ENCODE results near the gene CA10.

The CA10 gene

GRCh38 chr17:51601622-51602261 lies 556.8 kb downstream of the CA10 start:
- Histone ChIP-seq H3K27me3 (ENCODE audit: low read depth, low read length) (no peaks in the 10 kb centered on the region), H3K36me3 (ENCODE audit: control insufficient read depth in 1 of 2, insufficient read depth in 2 of 2, low read length in 2 of 2) (no peaks in the 10 kb centered on the region), H3K9me3 (ENCODE audit: control insufficient read depth in 1 of 2, low read length in 2 of 2) (no peaks in the 10 kb centered on the region)

DNA sequence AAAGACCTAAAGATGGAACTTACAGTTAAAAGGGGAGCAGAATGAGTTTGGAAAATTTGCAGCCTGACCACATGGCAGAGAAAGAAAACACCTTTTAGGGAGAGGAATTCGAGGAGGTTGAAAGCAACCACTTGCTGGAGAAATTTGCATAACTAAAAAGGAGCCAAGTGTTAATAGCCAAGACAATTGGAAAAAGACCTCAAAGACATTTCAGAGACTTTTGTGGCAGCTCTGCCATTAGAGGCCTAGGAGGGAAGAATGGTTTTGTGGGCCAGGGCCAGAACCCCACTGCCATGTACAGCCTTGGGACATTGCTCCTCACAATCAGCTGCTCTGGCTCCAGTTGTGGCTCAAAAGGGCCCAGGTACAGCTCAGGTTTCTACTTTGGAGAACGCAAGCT lies 559.7 kb downstream of the CA10 start:
- no peaks in the 10 kb centered on the region for H3K9me3 ChIP-seq (ENCODE audit: control insufficient read depth in 1 of 2, low read length in 2 of 2)
- H3K36me3 ChIP-seq (ENCODE audit: control insufficient read depth in 1 of 2, insufficient read depth in 2 of 2, low read length in 2 of 2) = no peaks in the 10 kb centered on the region
- no peak overlapping the region for H3K27ac ChIP-seq (ENCODE audit: low read length)
- H3K4me1 ChIP-seq (ENCODE audit: control insufficient read depth in 1 of 2, insufficient read depth in 2 of 2, low read length in 2 of 2) = no peaks in the 10 kb centered on the region
- no peaks in the 10 kb centered on the region for H3K27me3 ChIP-seq (ENCODE audit: low read depth, low read length)
- H3K4me3 ChIP-seq (ENCODE audit: low read depth in 1 of 2, low read length in 2 of 2) = no peak overlapping the region

More at GRCh38 chr17:51601622-51602261, 556.8 kb downstream of the CA10 start:
- H3K4me1 ChIP-seq (ENCODE audit: control insufficient read depth in 1 of 2, insufficient read depth in 2 of 2, low read length in 2 of 2) = no peaks in the 10 kb centered on the region
- no peak overlapping the region for H3K27ac ChIP-seq (ENCODE audit: low read length)
- H3K4me3 ChIP-seq (ENCODE audit: low read depth in 1 of 2, low read length in 2 of 2) = no peak overlapping the region

- no peaks in the 10 kb centered on the region for H3K27me3 ChIP-seq (ENCODE audit: low read depth, low read length)
- H3K4me1 ChIP-seq (ENCODE audit: control insufficient read depth in 1 of 2, insufficient read depth in 2 of 2, low read length in 2 of 2) = no peaks in the 10 kb centered on the region
- no peaks in the 10 kb centered on the region for H3K36me3 ChIP-seq (ENCODE audit: control insufficient read depth in 1 of 2, insufficient read depth in 2 of 2, low read length in 2 of 2)
- H3K4me3 ChIP-seq (ENCODE audit: low read depth in 1 of 2, low read length in 2 of 2) = no peak overlapping the region
- no peaks in the 10 kb centered on the region for H3K9me3 ChIP-seq (ENCODE audit: control insufficient read depth in 1 of 2, low read length in 2 of 2)
- H3K27ac ChIP-seq (ENCODE audit: low read length) = no peak overlapping the region
These were observed 561.2 kb downstream of the CA10 start for GRCh38 chr17:51597345-51597744.

DNA sequence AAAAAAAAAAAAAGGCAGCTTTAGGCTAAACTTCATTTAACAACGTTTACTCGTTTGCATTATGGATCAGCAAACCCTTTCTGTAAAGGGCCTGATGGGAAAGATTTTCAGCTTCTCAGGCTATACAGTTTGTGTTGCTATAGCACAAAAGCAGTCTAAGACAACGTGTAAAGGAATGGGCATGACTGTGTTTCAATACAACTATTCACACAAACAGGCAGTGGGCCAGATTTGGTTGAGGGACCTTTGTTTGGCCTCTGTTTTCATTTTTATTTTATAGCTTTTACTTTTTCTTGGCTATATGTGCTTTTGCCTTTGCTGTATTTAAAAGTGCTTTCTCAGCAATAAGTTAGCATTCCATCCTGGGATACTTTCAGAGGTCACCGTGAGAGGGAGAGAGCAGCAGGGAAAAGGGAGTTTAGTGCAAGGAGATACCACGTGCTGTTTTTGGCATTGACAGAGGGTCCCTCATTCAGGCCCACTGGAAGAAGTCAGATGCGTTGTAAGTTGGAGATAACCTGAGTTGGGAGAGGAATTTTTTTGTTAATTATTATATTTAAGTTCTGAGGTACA lies 562.6 kb downstream of the CA10 start:
- Histone ChIP-seq H3K4me3 (ENCODE audit: low read depth in 1 of 2, low read length in 2 of 2) (no peak overlapping the region), H3K9me3 (ENCODE audit: control insufficient read depth in 1 of 2, low read length in 2 of 2) (no peaks in the 10 kb centered on the region), H3K4me1 (ENCODE audit: control insufficient read depth in 1 of 2, insufficient read depth in 2 of 2, low read length in 2 of 2) (no peaks in the 10 kb centered on the region), H3K36me3 (ENCODE audit: control insufficient read depth in 1 of 2, insufficient read depth in 2 of 2, low read length in 2 of 2) (no peaks in the 10 kb centered on the region), H3K27me3 (ENCODE audit: low read depth, low read length) (no peaks in the 10 kb centered on the region), H3K27ac (ENCODE audit: low read length) (no peak overlapping the region)

DNA sequence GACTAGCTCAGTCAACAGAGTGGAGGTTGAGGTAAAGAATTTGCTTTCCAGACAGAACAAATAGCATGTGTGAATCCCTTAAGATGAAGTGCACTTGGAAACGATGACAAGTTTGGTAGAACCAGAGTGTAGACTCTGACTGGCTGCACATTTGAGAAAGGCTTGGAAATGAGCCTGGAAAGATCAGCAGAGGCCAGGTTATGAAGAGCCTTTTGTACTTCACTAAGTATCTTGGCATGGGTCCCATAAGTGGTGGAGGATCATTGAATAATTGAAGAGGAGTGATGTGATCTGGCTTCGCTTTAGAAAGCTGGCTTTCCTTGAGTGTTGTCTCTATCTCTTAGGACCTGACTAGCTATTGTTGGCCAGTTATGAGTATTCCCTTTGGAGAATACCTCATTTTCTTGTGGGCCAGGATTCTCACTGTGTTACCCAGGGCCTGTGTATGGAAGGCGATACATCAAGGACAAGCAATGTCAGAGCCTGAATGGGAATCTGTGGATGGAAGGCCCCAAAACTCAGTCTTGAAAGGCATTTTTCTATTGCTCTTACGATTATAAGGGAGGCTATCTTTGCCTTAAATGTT lies 568.4 kb downstream of the CA10 start:
- H3K4me3 ChIP-seq (ENCODE audit: low read depth in 1 of 2, low read length in 2 of 2) = no peak overlapping the region

GRCh38 chr17:51588063-51588462 lies 570.5 kb downstream of the CA10 start:
- no peaks in the 10 kb centered on the region for H3K4me1 ChIP-seq (ENCODE audit: control insufficient read depth in 1 of 2, insufficient read depth in 2 of 2, low read length in 2 of 2)
- H3K27ac ChIP-seq (ENCODE audit: low read length) = no peak overlapping the region
- peaks cover 3 to 4% of the 10 kb centered on the region in 2 donors for H3K9me3 ChIP-seq (ENCODE audit: control insufficient read depth in 1 of 2, low read length in 2 of 2)
- H3K4me3 ChIP-seq (ENCODE audit: low read depth in 1 of 2, low read length in 2 of 2) = no peak overlapping the region
- H3K27me3 ChIP-seq (ENCODE audit: low read depth, low read length) = no peaks in the 10 kb centered on the region
- no peaks in the 10 kb centered on the region for H3K36me3 ChIP-seq (ENCODE audit: control insufficient read depth in 1 of 2, insufficient read depth in 2 of 2, low read length in 2 of 2)

More for the DNA sequence above, 568.4 kb downstream of the CA10 start:
- H3K36me3 ChIP-seq (ENCODE audit: control insufficient read depth in 1 of 2, insufficient read depth in 2 of 2, low read length in 2 of 2) = no peaks in the 10 kb centered on the region
- H3K27ac ChIP-seq (ENCODE audit: low read length) = no peak overlapping the region
- no peaks in the 10 kb centered on the region for H3K4me1 ChIP-seq (ENCODE audit: control insufficient read depth in 1 of 2, insufficient read depth in 2 of 2, low read length in 2 of 2)
- peaks cover 3 to 4% of the 10 kb centered on the region in 2 donors for H3K9me3 ChIP-seq (ENCODE audit: control insufficient read depth in 1 of 2, low read length in 2 of 2)
- H3K27me3 ChIP-seq (ENCODE audit: low read depth, low read length) = no peaks in the 10 kb centered on the region

DNA sequence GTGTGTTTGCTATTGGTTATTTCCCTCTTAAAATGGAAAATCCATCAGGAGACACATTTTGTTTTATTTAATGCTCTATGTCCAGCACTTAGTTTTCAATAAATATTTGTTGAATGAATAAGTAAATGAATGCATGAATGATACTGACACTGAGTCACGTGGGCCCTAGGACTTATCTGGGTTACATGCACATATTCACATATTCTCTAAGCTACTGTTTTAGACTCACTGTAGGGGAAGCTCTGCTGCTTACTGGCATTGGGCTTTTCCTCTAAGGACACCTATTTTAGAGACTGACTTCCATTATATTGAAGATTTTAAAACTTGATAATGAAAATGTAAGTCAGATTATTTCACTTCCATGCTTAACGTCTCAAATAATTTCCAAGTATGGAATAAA lies 571.0 kb downstream of the CA10 start:
- Histone ChIP-seq H3K27ac (ENCODE audit: low read length) (no peak overlapping the region), H3K4me3 (ENCODE audit: low read depth in 1 of 2, low read length in 2 of 2) (no peak overlapping the region), H3K9me3 (ENCODE audit: control insufficient read depth in 1 of 2, low read length in 2 of 2) (peaks cover 3 to 4% of the 10 kb centered on the region in 2 donors), H3K4me1 (ENCODE audit: control insufficient read depth in 1 of 2, insufficient read depth in 2 of 2, low read length in 2 of 2) (no peaks in the 10 kb centered on the region), H3K27me3 (ENCODE audit: low read depth, low read length) (no peaks in the 10 kb centered on the region), H3K36me3 (ENCODE audit: control insufficient read depth in 1 of 2, insufficient read depth in 2 of 2, low read length in 2 of 2) (no peaks in the 10 kb centered on the region)

DNA sequence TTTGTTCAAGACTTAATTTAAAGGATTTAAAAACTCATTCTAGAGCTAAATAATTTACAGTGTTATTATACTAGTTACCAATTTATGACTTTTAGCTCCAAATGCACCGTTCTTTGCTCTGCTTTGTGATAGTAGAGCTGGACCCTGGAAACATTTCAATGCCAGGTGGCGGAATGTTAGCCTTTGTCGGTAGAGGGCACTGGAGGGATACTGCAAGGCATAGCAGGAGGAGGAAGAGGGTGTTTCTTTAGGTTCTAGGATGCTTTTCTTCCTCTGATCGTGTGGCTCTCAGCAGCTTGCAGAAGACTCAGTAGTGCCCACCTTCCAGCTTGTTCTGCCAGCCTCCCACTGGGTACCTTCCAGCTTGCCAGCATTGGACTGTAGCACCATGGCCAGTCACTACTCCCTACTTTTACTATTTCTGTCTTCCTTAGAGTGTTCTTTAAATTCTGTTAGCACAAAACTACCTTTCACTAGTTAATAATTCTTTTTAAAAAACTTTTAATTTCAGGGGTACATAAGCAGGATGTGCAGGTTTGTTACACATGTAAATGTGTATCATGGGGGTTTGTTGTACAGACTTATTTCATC lies 572.9 kb downstream of the CA10 start:
- no peaks in the 10 kb centered on the region for H3K27me3 ChIP-seq (ENCODE audit: low read depth, low read length)
- H3K4me1 ChIP-seq (ENCODE audit: control insufficient read depth in 1 of 2, insufficient read depth in 2 of 2, low read length in 2 of 2) = no peaks in the 10 kb centered on the region
- no peaks in the 10 kb centered on the region for H3K36me3 ChIP-seq (ENCODE audit: control insufficient read depth in 1 of 2, insufficient read depth in 2 of 2, low read length in 2 of 2)
- peaks cover 3 to 4% of the 10 kb centered on the region in 2 donors for H3K9me3 ChIP-seq (ENCODE audit: control insufficient read depth in 1 of 2, low read length in 2 of 2)
- no peak overlapping the region for H3K27ac ChIP-seq (ENCODE audit: low read length)
- H3K4me3 ChIP-seq (ENCODE audit: low read depth in 1 of 2, low read length in 2 of 2) = no peak overlapping the region

GRCh38 chr17:51580869-51581268 lies 577.6 kb downstream of the CA10 start:
- Histone ChIP-seq H3K9me3 (ENCODE audit: control insufficient read depth in 1 of 2, low read length in 2 of 2) (no peaks in the 10 kb centered on the region), H3K4me3 (ENCODE audit: low read depth in 1 of 2, low read length in 2 of 2) (no peak overlapping the region), H3K27ac (ENCODE audit: low read length) (no peak overlapping the region), H3K36me3 (ENCODE audit: control insufficient read depth in 1 of 2, insufficient read depth in 2 of 2, low read length in 2 of 2) (no peaks in the 10 kb centered on the region), H3K4me1 (ENCODE audit: control insufficient read depth in 1 of 2, insufficient read depth in 2 of 2, low read length in 2 of 2) (no peaks in the 10 kb centered on the region), H3K27me3 (ENCODE audit: low read depth, low read length) (no peaks in the 10 kb centered on the region)
